NCI-H446 treated with DMSO at 0.1 percent for 48 hours (cell line): ENCODE results near the gene BMP8A.

ENCODE experiments used
- DNase-seq: peaks from one replicate; lab custom pipeline; 2025; lab: John Stamatoyannopoulos, UW

Gene BMP8A

DNA sequence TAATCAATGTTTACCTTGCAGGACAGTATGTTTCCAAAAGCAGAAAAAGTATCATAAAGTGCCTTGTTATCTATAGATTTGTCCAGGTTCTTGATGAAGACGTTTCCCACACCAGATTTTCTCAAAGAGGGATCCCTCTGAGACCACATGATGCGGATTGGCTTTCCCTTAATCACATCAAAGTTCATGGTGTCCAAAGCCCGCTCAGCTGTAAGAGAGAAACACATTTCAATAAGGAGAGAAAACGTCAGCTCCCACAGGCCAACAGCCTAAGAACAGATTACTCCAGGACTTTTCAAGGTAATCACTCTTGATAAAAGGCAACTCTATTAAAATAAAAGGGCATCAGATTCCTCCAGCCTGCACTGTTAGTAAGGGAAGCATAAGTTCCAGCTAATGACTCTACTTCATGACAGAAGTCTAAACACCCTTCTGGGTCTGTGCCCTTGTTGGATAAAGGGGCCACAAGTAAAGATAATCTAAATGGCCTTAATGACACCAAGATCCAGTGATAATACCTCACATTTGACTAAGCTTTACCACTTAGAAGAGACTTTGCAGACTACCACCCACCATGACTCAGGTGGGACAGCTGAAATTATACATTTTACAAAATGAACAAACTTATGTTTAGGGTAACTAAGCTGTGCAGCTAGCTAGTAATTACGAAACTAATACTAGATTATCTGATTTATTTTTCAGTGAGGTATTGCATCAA, 81.1 kb downstream of the BMP8A start:
- no peak for DNase-seq

DNA sequence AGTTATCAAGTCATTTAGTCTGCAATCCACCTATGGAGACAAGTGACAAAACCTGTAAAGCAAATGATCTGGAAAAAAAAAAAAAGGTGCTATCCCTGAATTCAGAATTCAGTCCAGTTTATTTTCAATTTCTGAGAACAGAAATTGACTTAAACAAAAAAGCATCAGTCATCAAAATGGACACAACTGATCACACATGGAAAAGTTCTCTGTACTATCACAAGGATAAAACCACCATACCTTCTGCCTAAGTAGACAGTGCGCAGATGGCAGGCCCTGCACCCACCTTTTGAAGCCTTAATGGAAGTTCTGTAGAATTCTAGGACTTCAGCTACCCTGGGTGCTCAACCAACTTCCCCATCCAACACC, 81.6 kb downstream of the BMP8A start:
- DNase-seq = no peak

DNA sequence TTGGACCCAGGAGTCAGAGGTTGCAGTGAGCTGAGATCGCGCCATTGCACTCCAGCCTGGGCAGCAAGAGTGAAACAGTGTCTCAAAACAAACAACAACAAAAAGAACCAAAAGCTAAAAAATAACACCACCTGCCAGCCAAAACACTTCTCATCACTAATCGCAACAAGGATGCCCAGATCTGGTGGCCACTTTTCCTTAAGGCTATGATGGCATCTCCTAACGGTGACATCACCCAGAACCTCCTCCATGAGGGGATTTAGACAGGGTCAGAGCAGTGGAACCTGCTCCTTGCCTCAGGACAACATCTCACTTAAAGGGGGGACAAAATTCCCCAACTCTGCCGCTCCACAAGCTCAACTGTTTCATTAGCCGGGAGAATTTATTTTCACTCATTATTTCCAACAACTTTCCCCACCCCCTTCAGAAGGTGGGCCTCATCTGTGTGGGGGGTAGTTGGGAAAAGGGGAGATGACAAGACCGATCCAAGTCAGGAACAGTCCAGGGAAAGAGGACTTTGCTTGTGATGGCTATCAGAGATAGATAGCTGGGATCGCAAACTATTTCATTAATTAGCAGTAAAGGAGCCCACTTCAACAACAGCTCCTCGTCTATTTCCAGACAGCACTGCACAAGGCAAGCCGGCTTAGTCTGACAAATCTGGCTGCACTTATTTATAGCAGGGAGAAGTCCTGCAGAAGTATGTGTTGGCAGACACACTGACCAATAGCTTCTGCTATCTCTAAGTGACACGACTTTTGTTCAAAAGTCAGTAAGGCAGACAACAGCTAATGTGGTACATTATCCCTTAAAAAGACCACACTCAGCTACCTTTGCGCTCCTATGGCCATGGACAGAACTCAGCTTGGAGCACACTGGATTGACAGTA, 82.5 kb downstream of the BMP8A start:
- no peak for DNase-seq

DNA sequence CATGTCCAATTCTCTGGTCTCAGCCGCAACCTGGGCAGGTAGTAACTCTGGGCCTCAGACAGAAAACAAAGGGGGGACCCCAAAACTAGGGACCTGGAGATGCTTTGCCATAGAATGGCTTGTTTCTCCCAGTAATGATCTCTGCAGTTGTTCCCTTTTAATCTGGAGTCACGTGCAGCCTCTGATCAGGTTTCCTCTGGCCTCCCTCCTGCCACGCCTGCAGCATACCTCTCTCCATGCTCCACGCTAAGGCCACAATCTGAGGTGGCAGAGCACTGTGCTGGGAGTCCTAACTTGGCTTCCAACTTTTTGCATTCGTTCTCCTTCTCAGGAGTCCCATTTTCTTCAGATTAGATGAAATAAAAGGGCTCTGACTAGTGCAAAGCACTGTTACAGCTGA, 83.2 kb downstream of the BMP8A start:
- no peak for DNase-seq
